GM19035 (cell line): ENCODE data around the gene MSN.

Experiments
- ATAC-seq: cut with Tn5 transposase; IDR thresholded peaks from one replicate; pipeline ENCODE4 v1.9.1; 2021; ENCODE audit not compliant: unreplicated experiment

The MSN gene

GRCh38 chrX:65673857-65674203 is 6.4 kb downstream of the MSN start:
- ATAC-seq, result no peak

- ATAC-seq, result no peak
Observed at GRCh38 chrX:65674204-65674893, 6.9 kb downstream of the MSN start.

- ATAC-seq, result no peak
Observed at GRCh38 chrX:65677954-65678469, 10.6 kb downstream of the MSN start.

GRCh38 chrX:65679071-65679540 is 11.7 kb downstream of the MSN start:
- ATAC-seq, result no peak

GRCh38 chrX:65681810-65682209 is 14.4 kb downstream of the MSN start:
- ATAC-seq, result no peak

GRCh38 chrX:65685112-65685511 is 17.7 kb downstream of the MSN start:
- no peak for ATAC-seq

- no peak for ATAC-seq
Observed at GRCh38 chrX:65686236-65686635, 18.8 kb downstream of the MSN start.

GRCh38 chrX:65687367-65687766 is 19.9 kb downstream of the MSN start:
- ATAC-seq, result no peak

GRCh38 chrX:65688403-65688871 is 21.0 kb downstream of the MSN start:
- peak; percentile 92 for ATAC-seq

- ATAC-seq, result no peak
Observed at GRCh38 chrX:65689377-65689776, 21.9 kb downstream of the MSN start.

GRCh38 chrX:65690057-65690855 is 22.8 kb downstream of the MSN start:
- ATAC-seq, result no peak

- ATAC-seq, result no peak
Observed at GRCh38 chrX:65695849-65696449, 28.5 kb downstream of the MSN start.

GRCh38 chrX:65696613-65697012 is 29.2 kb downstream of the MSN start:
- no peak for ATAC-seq

GRCh38 chrX:65697211-65697641 is 29.8 kb downstream of the MSN start:
- no peak for ATAC-seq

- ATAC-seq, result peak; percentile 63
Observed at GRCh38 chrX:65697915-65698796, 30.7 kb downstream of the MSN start.

GRCh38 chrX:65702956-65703355 is 35.5 kb downstream of the MSN start:
- ATAC-seq, result no peak

- no peak for ATAC-seq
Observed at GRCh38 chrX:65705439-65705838, 38.0 kb downstream of the MSN start.

GRCh38 chrX:65706041-65706828 is 38.8 kb downstream of the MSN start:
- ATAC-seq, result peak; percentile 70

GRCh38 chrX:65707151-65707550 is 39.7 kb downstream of the MSN start:
- no peak for ATAC-seq
